HS-5 (cell line): ENCODE data around the gene DBI.
"Not testable (repeated sequence)": the region's sequence is repeated elsewhere in the genome, so short reads cannot be mapped to it uniquely, and the experiment has no call there.

Source experiments
- DNase-seq: peaks from one replicate; pipeline ENCODE4 v3.0.0-alpha.2; 2012; ENCODE audit warnings: low read depth

Gene DBI

GRCh38 chr2:119365436-119365835 lies 1.3 kb upstream of the DBI start:
- no peak for DNase-seq

- peak; percentile 14 for DNase-seq
Observed at GRCh38 chr2:119366161-119366648, 572 bp upstream of the DBI start.

- DNase-seq = no peak
Observed at GRCh38 chr2:119367472-119368099, 809 bp downstream of the DBI start.

- no peak for DNase-seq
Observed at GRCh38 chr2:119369845-119370244, 3.1 kb downstream of the DBI start.

GRCh38 chr2:119371111-119371510 lies 4.3 kb downstream of the DBI start:
- DNase-seq = no peak

- DNase-seq = no peak
Observed at GRCh38 chr2:119372778-119373568, 6.2 kb downstream of the DBI start.

GRCh38 chr2:119373907-119374745 lies 7.3 kb downstream of the DBI start:
- DNase-seq = not testable (repeated sequence)

- DNase-seq = not testable (repeated sequence)
Observed at GRCh38 chr2:119376406-119376805, 9.6 kb downstream of the DBI start.

- DNase-seq = no peak
Observed at GRCh38 chr2:119376810-119377209, 10.0 kb downstream of the DBI start.

GRCh38 chr2:119377294-119377992 lies 10.7 kb downstream of the DBI start:
- DNase-seq = no peak

- DNase-seq = no peak
Observed at GRCh38 chr2:119377993-119378345, 11.2 kb downstream of the DBI start.

- no peak for DNase-seq
Observed at GRCh38 chr2:119378566-119378965, 11.8 kb downstream of the DBI start.

- DNase-seq = no peak
Observed at GRCh38 chr2:119383410-119384140, 16.8 kb downstream of the DBI start.

- DNase-seq = no peak
Observed at GRCh38 chr2:119384971-119385370, 18.2 kb downstream of the DBI start.

GRCh38 chr2:119385466-119385865 lies 18.7 kb downstream of the DBI start:
- DNase-seq = no peak

GRCh38 chr2:119387381-119388129 lies 20.8 kb downstream of the DBI start:
- DNase-seq = no peak

- DNase-seq = no peak
Observed at GRCh38 chr2:119389615-119390306, 23.0 kb downstream of the DBI start.

GRCh38 chr2:119393971-119394748 lies 27.4 kb downstream of the DBI start:
- DNase-seq = no peak

- DNase-seq = no peak
Observed at GRCh38 chr2:119397196-119397595, 30.4 kb downstream of the DBI start.
